ENCODE results near the gene ERF. TPM values are rescaled to one million over a fixed set of nuclear protein-coding genes. Genes with fewer than 3 reads are reported as not detected.

ERF gene
- total RNA-seq, 2 experiments from 2014 or later = 65.5 to 66.4 TPM

- Mint-ChIP-seq H3K27ac (peak overlapping the region; percentile 38), H3K27me3 (no peaks in the 10 kb centered on the region), H3K9me3 (ENCODE audit: low read depth) (no peaks in the 10 kb centered on the region), H3K4me1 (peaks cover 25% of the 10 kb centered on the region), H3K4me3 (no peak overlapping the region), H3K36me3 (ENCODE audit: low read depth) (peaks cover 7% of the 10 kb centered on the region)
- ATAC-seq (no peak), DNase-seq (peak; percentile 14)
- intact Hi-C loops (cut with DNase I, micrococcal nuclease) = no loop called here
- POLR2A ChIA-PET = no interaction called here
- CTCF ChIA-PET = no interaction called here
Observed at GRCh38 chr19:42286349-42287016, 31.6 kb upstream of the ERF start.

- intact Hi-C loops (cut with DNase I, micrococcal nuclease) = no loop called here
Observed at GRCh38 chr19:42285988-42286348, 31.0 kb upstream of the ERF start.

GRCh38 chr19:42285541-42285941 lies 30.6 kb upstream of the ERF start:
- Mint-ChIP-seq H3K36me3 (ENCODE audit: low read depth) (peaks cover 7% of the 10 kb centered on the region), H3K27ac (peak overlapping the region; percentile 38), H3K4me3 (peak overlapping the region; percentile 80), H3K9me3 (ENCODE audit: low read depth) (no peaks in the 10 kb centered on the region), H3K27me3 (no peaks in the 10 kb centered on the region), H3K4me1 (peaks cover 28% of the 10 kb centered on the region)
- ATAC-seq (no peak), DNase-seq (peak; percentile 11)
- intact Hi-C loops (cut with DNase I, micrococcal nuclease) = no loop called here
- ChIA-PET CTCF (interaction anchor here (1.2 kb wide), 1 partner anchor 11 kb away, joined by 5 read pairs; no protein-coding TSS in a partner anchor), POLR2A (interaction anchor here (0.5 to 1.1 kb wide), 5 partner anchors 15 to 162 kb away, joined by 3 to 4 read pairs (median 3); partner anchors contain the start of gene GSK3A)

More at GRCh38 chr19:42285988-42286348, 31.0 kb upstream of the ERF start:
- ChIA-PET POLR2A (interaction anchor here (1.1 kb wide), 1 partner anchor 15 kb away, joined by 3 read pairs; no protein-coding TSS in a partner anchor), CTCF (interaction anchor here (1.2 kb wide), 1 partner anchor 10 kb away, joined by 5 read pairs; no protein-coding TSS in a partner anchor)
- H3K36me3 Mint-ChIP-seq (ENCODE audit: low read depth) = peaks cover 7% of the 10 kb centered on the region
- H3K4me3 Mint-ChIP-seq = peak overlapping the region; percentile 80
- DNase-seq (peak; percentile 5), ATAC-seq (no peak)
- H3K4me1 Mint-ChIP-seq = peaks cover 28% of the 10 kb centered on the region
- H3K9me3 Mint-ChIP-seq (ENCODE audit: low read depth) = no peaks in the 10 kb centered on the region
- H3K27ac Mint-ChIP-seq = peak overlapping the region; percentile 38
- no peaks in the 10 kb centered on the region for H3K27me3 Mint-ChIP-seq

- POLR2A ChIA-PET = interaction anchor here (0.5 to 1.1 kb wide), 6 partner anchors 14 to 161 kb away, joined by 3 to 4 read pairs (median 3); partner anchors contain the start of gene GSK3A
- CTCF ChIA-PET = interaction anchor here (0.7 to 1.4 kb wide), 4 partner anchors 12 to 40 kb away, joined by 3 to 5 read pairs (median 3); partner anchors contain the start of gene PAFAH1B3
- Mint-ChIP-seq H3K27me3 (no peaks in the 10 kb centered on the region), H3K27ac (peak overlapping the region; percentile 74), H3K4me3 (peak overlapping the region; percentile 80), H3K4me1 (peaks cover 28% of the 10 kb centered on the region), H3K9me3 (ENCODE audit: low read depth) (no peaks in the 10 kb centered on the region), H3K36me3 (ENCODE audit: low read depth) (peaks cover 4% of the 10 kb centered on the region)
- DNase-seq (peak; percentile 52), ATAC-seq (no peak)
- intact Hi-C loops (cut with DNase I, micrococcal nuclease) = loop anchor here (5.0 kb wide), 5 partner anchors 87 to 1022 kb away; partner anchors contain the start of genes ARHGEF1 (in 1 of the 2), HNRNPUL1 (in 1 of the 2) and ZNF574 (in 1 of the 2)
Observed at GRCh38 chr19:42284591-42285341, 29.8 kb upstream of the ERF start.

- ChIA-PET POLR2A (interaction anchor here (0.9 kb wide), 1 partner anchor 14 kb away, joined by 3 read pairs; no protein-coding TSS in a partner anchor), CTCF (interaction anchor here (0.7 to 1.4 kb wide), 3 partner anchors 19 to 39 kb away, joined by 3 read pairs; partner anchors contain the start of gene PAFAH1B3)
- DNase-seq = peak; percentile 91
- Mint-ChIP-seq H3K4me3 (no peak overlapping the region), H3K9me3 (ENCODE audit: low read depth) (no peaks in the 10 kb centered on the region), H3K27ac (no peak overlapping the region), H3K4me1 (peaks cover 34% of the 10 kb centered on the region), H3K36me3 (ENCODE audit: low read depth) (peaks cover 3% of the 10 kb centered on the region), H3K27me3 (no peaks in the 10 kb centered on the region)
- peak; percentile 21 for ATAC-seq
- intact Hi-C loops (cut with DNase I, micrococcal nuclease) = loop anchor here (5.0 kb wide), 5 partner anchors 87 to 1022 kb away; partner anchors contain the start of genes ARHGEF1 (in 1 of the 2), HNRNPUL1 (in 1 of the 2) and ZNF574 (in 1 of the 2)
Observed at GRCh38 chr19:42284066-42284501, 29.2 kb upstream of the ERF start.

GRCh38 chr19:42283188-42284065 lies 28.5 kb upstream of the ERF start:
- Mint-ChIP-seq H3K27ac (no peak overlapping the region), H3K36me3 (ENCODE audit: low read depth) (peaks cover 2% of the 10 kb centered on the region), H3K4me3 (no peak overlapping the region), H3K27me3 (no peaks in the 10 kb centered on the region), H3K9me3 (ENCODE audit: low read depth) (no peaks in the 10 kb centered on the region), H3K4me1 (peaks cover 41% of the 10 kb centered on the region)
- intact Hi-C loops (cut with DNase I, micrococcal nuclease) = loop anchor here (1.0 to 5.0 kb wide), 15 partner anchors 15 to 1021 kb away; partner anchors contain the start of genes ERF (in 2 of the 2), ZNF574 (in 2 of the 2), ARHGEF1 (in 1 of the 2) and DEDD2 (in 1 of the 2)
- ChIA-PET CTCF (interaction anchor here (0.5 to 2.5 kb wide), 5 partner anchors 13 to 207 kb away, joined by 3 to 8 read pairs (median 3); partner anchors contain the start of gene ZNF574), POLR2A (interaction anchor here (1.3 to 2.1 kb wide), 2 partner anchors 13 to 19 kb away, joined by 4 to 11 read pairs; partner anchors contain the start of gene PAFAH1B3)
- DNase-seq (peak; percentile 98), ATAC-seq (peak; percentile 62)

GRCh38 chr19:42282819-42283187 lies 27.9 kb upstream of the ERF start:
- Mint-ChIP-seq H3K4me3 (no peak overlapping the region), H3K36me3 (ENCODE audit: low read depth) (no peaks in the 10 kb centered on the region), H3K27ac (no peak overlapping the region), H3K4me1 (peaks cover 45% of the 10 kb centered on the region), H3K9me3 (ENCODE audit: low read depth) (no peaks in the 10 kb centered on the region), H3K27me3 (no peaks in the 10 kb centered on the region)
- intact Hi-C loops (cut with DNase I, micrococcal nuclease) = loop anchor here (1.0 to 5.0 kb wide), 15 partner anchors 15 to 1021 kb away; partner anchors contain the start of genes ERF (in 2 of the 2), ZNF574 (in 2 of the 2), ARHGEF1 (in 1 of the 2) and DEDD2 (in 1 of the 2)
- no peak for DNase-seq
- ChIA-PET POLR2A (interaction anchor here (1.3 to 2.1 kb wide), 2 partner anchors 12 to 20 kb away, joined by 4 to 11 read pairs; partner anchors contain the start of gene PAFAH1B3), CTCF (interaction anchor here (0.5 to 2.5 kb wide), 4 partner anchors 13 to 207 kb away, joined by 3 to 8 read pairs (median 4); partner anchors contain the start of gene ZNF574)
- no peak for ATAC-seq

- CTCF ChIA-PET = interaction anchor here (0.7 to 2.5 kb wide), 3 partner anchors 12 to 90 kb away, joined by 3 to 8 read pairs (median 6); no protein-coding TSS in a partner anchor
- POLR2A ChIA-PET = interaction anchor here (1.3 to 2.1 kb wide), 2 partner anchors 12 to 20 kb away, joined by 4 to 11 read pairs; partner anchors contain the start of gene PAFAH1B3
- peak; percentile 37 for DNase-seq
- ATAC-seq = no peak
- H3K4me1 Mint-ChIP-seq = peaks cover 51% of the 10 kb centered on the region
- H3K36me3 Mint-ChIP-seq (ENCODE audit: low read depth) = peaks cover 2% of the 10 kb centered on the region
- no peak overlapping the region for H3K4me3 Mint-ChIP-seq
- intact Hi-C loops (cut with DNase I, micrococcal nuclease) = loop anchor here (2.0 to 5.0 kb wide), 6 partner anchors 85 to 1020 kb away; partner anchors contain the start of genes ARHGEF1 (in 1 of the 2), HNRNPUL1 (in 1 of the 2), POU2F2 (in 1 of the 2) and ZNF574 (in 1 of the 2)
- H3K27ac Mint-ChIP-seq = no peak overlapping the region
- no peaks in the 10 kb centered on the region for H3K27me3 Mint-ChIP-seq
- no peaks in the 10 kb centered on the region for H3K9me3 Mint-ChIP-seq (ENCODE audit: low read depth)
Observed at GRCh38 chr19:42281827-42282762, 27.2 kb upstream of the ERF start.
